ENCODE results near the gene SLAMF8.
A peak's percentile ranks its signal among the peaks of the same experiment; 100 is the strongest.

Gene SLAMF8

GRCh38 chr1:159849626-159850366 is 23.1 kb downstream of the SLAMF8 start:
- no peaks in the 10 kb centered on the region for H3K27me3 Mint-ChIP-seq
- H3K27ac Mint-ChIP-seq = no peak overlapping the region
- no peak overlapping the region for H3K4me3 Mint-ChIP-seq
- no peak for DNase-seq
- no peak for ATAC-seq
- peaks cover 6% of the 10 kb centered on the region for H3K4me1 Mint-ChIP-seq
- H3K36me3 Mint-ChIP-seq (ENCODE audit: low read depth) = no peaks in the 10 kb centered on the region
- H3K9me3 Mint-ChIP-seq = no peaks in the 10 kb centered on the region

GRCh38 chr1:159851407-159851806 is 24.7 kb downstream of the SLAMF8 start:
- no peak overlapping the region for H3K4me3 Mint-ChIP-seq
- DNase-seq (no peak), ATAC-seq (no peak)
- no peaks in the 10 kb centered on the region for H3K36me3 Mint-ChIP-seq (ENCODE audit: low read depth)
- no peak overlapping the region for H3K27ac Mint-ChIP-seq
- H3K27me3 Mint-ChIP-seq = no peaks in the 10 kb centered on the region
- peaks cover 11% of the 10 kb centered on the region for H3K4me1 Mint-ChIP-seq
- no peaks in the 10 kb centered on the region for H3K9me3 Mint-ChIP-seq

- no peak for ATAC-seq
- Mint-ChIP-seq H3K9me3 (no peaks in the 10 kb centered on the region), H3K4me1 (peaks cover 15% of the 10 kb centered on the region), H3K27ac (no peak overlapping the region), H3K4me3 (peak overlapping the region; percentile 77), H3K27me3 (no peaks in the 10 kb centered on the region), H3K36me3 (ENCODE audit: low read depth) (no peaks in the 10 kb centered on the region)
- no peak for DNase-seq
These were observed 26.9 kb downstream of the SLAMF8 start for GRCh38 chr1:159853417-159854115.

GRCh38 chr1:159854116-159854692 is 27.5 kb downstream of the SLAMF8 start:
- Mint-ChIP-seq H3K36me3 (ENCODE audit: low read depth) (no peaks in the 10 kb centered on the region), H3K9me3 (no peaks in the 10 kb centered on the region), H3K4me3 (peak overlapping the region; percentile 77), H3K4me1 (peaks cover 15% of the 10 kb centered on the region), H3K27me3 (no peaks in the 10 kb centered on the region), H3K27ac (peak overlapping the region; percentile 44)
- peak; percentile 11 for ATAC-seq
- peak; percentile 48 for DNase-seq

- no peaks in the 10 kb centered on the region for H3K27me3 Mint-ChIP-seq
These were observed 28.1 kb downstream of the SLAMF8 start for GRCh38 chr1:159854693-159855192.

GRCh38 chr1:159855709-159856108 is 29.0 kb downstream of the SLAMF8 start:
- Mint-ChIP-seq H3K9me3 (no peaks in the 10 kb centered on the region), H3K4me1 (peaks cover 15% of the 10 kb centered on the region), H3K27ac (no peak overlapping the region), H3K27me3 (no peaks in the 10 kb centered on the region), H3K36me3 (ENCODE audit: low read depth) (no peaks in the 10 kb centered on the region), H3K4me3 (no peak overlapping the region)
- DNase-seq (no peak), ATAC-seq (no peak)

More at GRCh38 chr1:159854693-159855192, 28.1 kb downstream of the SLAMF8 start:
- peak; percentile 82 for DNase-seq
- Mint-ChIP-seq H3K27ac (peak overlapping the region; percentile 63), H3K9me3 (no peaks in the 10 kb centered on the region), H3K4me3 (peak overlapping the region; percentile 77), H3K36me3 (ENCODE audit: low read depth) (no peaks in the 10 kb centered on the region), H3K4me1 (peaks cover 15% of the 10 kb centered on the region)
- peak; percentile 92 for ATAC-seq

- Mint-ChIP-seq H3K27me3 (no peaks in the 10 kb centered on the region), H3K36me3 (ENCODE audit: low read depth) (no peaks in the 10 kb centered on the region), H3K27ac (no peak overlapping the region), H3K4me1 (peaks cover 15% of the 10 kb centered on the region), H3K4me3 (no peak overlapping the region), H3K9me3 (no peaks in the 10 kb centered on the region)
- no peak for ATAC-seq
- DNase-seq = no peak
These were observed 29.9 kb downstream of the SLAMF8 start for GRCh38 chr1:159856576-159856975.

- ATAC-seq (no peak), DNase-seq (no peak)
- Mint-ChIP-seq H3K4me1 (peaks cover 15% of the 10 kb centered on the region), H3K36me3 (ENCODE audit: low read depth) (no peaks in the 10 kb centered on the region), H3K27ac (no peak overlapping the region), H3K4me3 (no peak overlapping the region), H3K9me3 (no peaks in the 10 kb centered on the region), H3K27me3 (no peaks in the 10 kb centered on the region)
These were observed 31.2 kb downstream of the SLAMF8 start for GRCh38 chr1:159857889-159858288.

- Mint-ChIP-seq H3K36me3 (ENCODE audit: low read depth) (no peaks in the 10 kb centered on the region), H3K27me3 (peaks cover 2% of the 10 kb centered on the region), H3K4me3 (no peak overlapping the region), H3K27ac (no peak overlapping the region), H3K4me1 (peaks cover 9% of the 10 kb centered on the region), H3K9me3 (no peaks in the 10 kb centered on the region)
- DNase-seq (no peak), ATAC-seq (no peak)
These were observed 33.2 kb downstream of the SLAMF8 start for GRCh38 chr1:159859767-159860322.

- Mint-ChIP-seq H3K36me3 (ENCODE audit: low read depth) (no peaks in the 10 kb centered on the region), H3K27ac (no peak overlapping the region), H3K4me3 (no peak overlapping the region), H3K4me1 (peaks cover 5% of the 10 kb centered on the region), H3K9me3 (no peaks in the 10 kb centered on the region), H3K27me3 (peaks cover 2% of the 10 kb centered on the region)
- DNase-seq (no peak), ATAC-seq (no peak)
These were observed 33.8 kb downstream of the SLAMF8 start for GRCh38 chr1:159860456-159860855.

GRCh38 chr1:159861218-159861617 is 34.5 kb downstream of the SLAMF8 start:
- Mint-ChIP-seq H3K4me1 (peaks cover 5% of the 10 kb centered on the region), H3K36me3 (ENCODE audit: low read depth) (no peaks in the 10 kb centered on the region), H3K27me3 (peaks cover 3% of the 10 kb centered on the region), H3K9me3 (no peaks in the 10 kb centered on the region), H3K4me3 (no peak overlapping the region), H3K27ac (no peak overlapping the region)
- DNase-seq (no peak), ATAC-seq (no peak)

GRCh38 chr1:159862031-159862430 is 35.4 kb downstream of the SLAMF8 start:
- Mint-ChIP-seq H3K27ac (no peak overlapping the region), H3K4me3 (no peak overlapping the region), H3K4me1 (peaks cover 6% of the 10 kb centered on the region), H3K27me3 (peaks cover 5% of the 10 kb centered on the region), H3K36me3 (ENCODE audit: low read depth) (no peaks in the 10 kb centered on the region), H3K9me3 (no peaks in the 10 kb centered on the region)
- ATAC-seq (no peak), DNase-seq (no peak)

GRCh38 chr1:159862557-159862956 is 35.9 kb downstream of the SLAMF8 start, which contains the start of gene VSIG8:
TSS of gene VSIG8 (minus strand) at chr1:159862657. CDS start at chr1:159862521, 136 bp downstream.
- DNase-seq (no peak), ATAC-seq (no peak)
- peaks cover 5% of the 10 kb centered on the region for H3K27me3 Mint-ChIP-seq
- no peaks in the 10 kb centered on the region for H3K9me3 Mint-ChIP-seq
- H3K4me3 Mint-ChIP-seq = no peak within 1 kb of the TSS
- peaks cover 6% of the 10 kb centered on the region for H3K4me1 Mint-ChIP-seq
- H3K27ac Mint-ChIP-seq = no peak within 1 kb of the TSS
- no peaks in the 10 kb centered on the region for H3K36me3 Mint-ChIP-seq (ENCODE audit: low read depth)

GRCh38 chr1:159864262-159864661 is 37.6 kb downstream of the SLAMF8 start:
- Mint-ChIP-seq H3K9me3 (no peaks in the 10 kb centered on the region), H3K4me3 (no peak overlapping the region), H3K36me3 (ENCODE audit: low read depth) (no peaks in the 10 kb centered on the region), H3K27ac (no peak overlapping the region), H3K27me3 (peaks cover 7% of the 10 kb centered on the region), H3K4me1 (peaks cover 10% of the 10 kb centered on the region)
- ATAC-seq (no peak), DNase-seq (no peak)

All from activated naive CD8-positive, alpha-beta T cell treated with anti-CD3 and anti-CD28 coated beads, Interleukin-2, amount 50 U/mL, for 24 hours (primary cell).